Right lobe of liver (tissue), 4 donors: ENCODE measurements around the gene CRYBG3.

Experiments used
- CTCF ChIP-seq, 4 donors: fragments of 200-600 bp in 3 of 4; fragments of 450-650 bp in 1 of 4; IDR thresholded peaks; one replicate each; pipeline versions ENCODE4 v1.5.1 to v1.8.0; 2016 to 2022; ENCODE audit warnings: antibody characterized with exemption in 4 of 4, mild to moderate bottlenecking in 2 of 4
- POLR2A ChIP-seq: fragments of 450-650 bp; IDR thresholded peaks from one replicate; pipeline ENCODE4 v1.6.1; 2017; ENCODE audit warnings: antibody characterized with exemption, mild to moderate bottlenecking
- donor health status: DM: no; HTN: no; CAD: no.
- donor health status: DM: no; HTN: no; CAD: no.
- donor health status: DM: no; HTN: yes; CAD: no.

- TF ChIP-seq CTCF (IDR thresholded peaks at IDR 0.05) = no peak
- no peak for TF ChIP-seq POLR2A
Observed at GRCh38 chr3:97895216-97895615, 73.4 kb downstream of the CRYBG3 start.
